Inflammatory macrophage treated with lipopolysaccharide for 1 hour (primary cell): ENCODE measurements around the gene C2orf80.
"Not testable (repeated sequence)": the region's sequence is repeated elsewhere in the genome, so short reads cannot be mapped to it uniquely, and the experiment has no call there.

Source experiments
- DNase-seq, 2 donors: peaks; one replicate each; pipeline ENCODE4 v3.0.0-alpha.2; 2020 to 2022

Gene C2orf80

GRCh38 chr2:208130712-208131110, 59.1 kb downstream of the C2orf80 start:
- no peak for DNase-seq

DNA sequence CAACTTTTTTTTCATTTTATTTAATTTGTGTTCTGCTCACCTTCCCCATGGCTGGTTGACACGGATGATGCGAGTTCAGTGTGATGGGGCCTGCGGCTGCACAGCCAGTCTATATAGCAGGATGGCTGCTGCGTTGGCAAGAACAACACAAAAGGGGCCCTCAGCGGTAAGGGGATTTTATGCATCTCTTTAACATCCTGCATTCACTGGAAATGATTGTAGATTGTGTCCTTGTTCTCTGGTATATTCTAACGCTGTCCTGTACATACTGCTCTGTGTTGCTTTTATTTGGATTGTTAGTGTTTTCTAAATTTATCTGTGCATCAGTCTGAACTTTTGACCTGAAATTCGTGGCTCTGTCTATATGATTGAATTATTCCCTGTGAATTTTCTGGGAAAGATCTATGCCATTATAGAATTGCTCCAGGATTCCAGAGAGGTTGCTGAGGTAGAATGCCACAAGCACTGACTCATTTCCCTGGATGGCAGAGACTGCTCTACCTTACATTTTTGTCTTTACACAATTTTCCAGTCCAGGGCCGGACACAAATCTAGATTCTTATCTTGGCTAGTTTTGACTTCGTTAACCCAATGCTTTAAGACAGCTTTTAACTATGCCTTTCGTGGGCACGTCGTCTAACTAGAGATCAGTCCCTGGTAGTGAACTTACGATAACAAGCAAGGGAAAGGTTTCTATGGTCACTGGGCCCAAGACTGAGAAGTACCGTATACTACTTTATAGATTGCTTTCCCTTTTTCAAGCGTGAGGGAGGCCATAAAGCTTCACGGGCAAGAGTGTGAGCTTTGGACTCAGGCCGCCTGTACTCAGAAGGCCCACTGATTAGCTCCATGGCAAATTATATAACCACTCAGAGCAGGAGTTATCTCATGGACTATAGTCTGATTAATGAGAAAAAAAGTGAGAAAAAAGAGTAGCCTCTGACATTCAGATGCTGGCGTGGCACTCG, 59.8 kb downstream of the C2orf80 start, which contains the start of gene CRYGC:
Gene CRYGC, minus strand, starts transcription at position 85 of the 968 bp plus-strand sequence. Its CDS starts 36 bp downstream, at position 49.
- DNase-seq = no peak

- no peak for DNase-seq
Observed at GRCh38 chr2:208128136-208128535, 61.7 kb downstream of the C2orf80 start.

DNA sequence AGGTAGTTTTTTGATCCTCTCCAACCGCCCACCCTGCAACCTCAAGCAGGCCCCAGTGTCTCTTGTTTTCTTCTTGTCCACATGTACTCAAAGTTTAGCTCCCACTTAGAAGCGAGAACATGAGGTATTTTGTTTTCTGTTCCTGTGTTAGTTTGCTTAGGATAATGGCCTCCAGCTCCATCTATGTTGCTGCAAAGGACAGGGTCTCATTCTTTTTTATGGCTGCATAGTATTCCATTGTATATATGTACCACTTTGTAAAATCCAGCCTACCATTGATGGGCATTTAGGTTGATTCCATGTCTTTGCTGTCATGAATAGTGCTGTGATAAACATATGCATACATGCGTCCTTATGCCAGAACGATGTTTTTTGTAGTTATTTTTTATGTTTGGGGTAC, 62.7 kb downstream of the C2orf80 start:
- DNase-seq = no peak

DNA sequence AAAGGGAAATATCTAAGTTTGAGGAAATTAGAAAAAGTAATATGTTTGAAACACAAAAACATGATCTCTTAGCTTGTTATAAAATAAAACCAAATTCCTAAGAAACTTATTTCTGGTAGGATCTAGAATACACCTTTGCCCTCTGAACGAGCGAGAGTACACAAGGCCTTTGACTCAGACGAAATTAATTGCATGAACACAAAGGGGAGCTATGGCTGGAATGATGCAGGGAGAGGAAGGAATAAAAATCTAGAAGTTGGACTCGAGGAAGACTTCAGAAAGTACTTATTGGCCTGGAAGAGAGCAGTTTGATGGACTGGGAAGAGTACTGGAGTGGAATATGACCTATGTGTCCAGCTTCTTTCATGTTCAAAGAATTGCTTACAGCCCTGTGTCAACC, 64.6 kb downstream of the C2orf80 start:
- no peak for DNase-seq

GRCh38 chr2:208124013-208124715, 65.7 kb downstream of the C2orf80 start, which contains the start of gene CRYGD:
TSS of gene CRYGD (minus strand) at chr2:208124524. CDS start at chr2:208124473, 51 bp downstream.
- DNase-seq = not testable (repeated sequence)

DNA sequence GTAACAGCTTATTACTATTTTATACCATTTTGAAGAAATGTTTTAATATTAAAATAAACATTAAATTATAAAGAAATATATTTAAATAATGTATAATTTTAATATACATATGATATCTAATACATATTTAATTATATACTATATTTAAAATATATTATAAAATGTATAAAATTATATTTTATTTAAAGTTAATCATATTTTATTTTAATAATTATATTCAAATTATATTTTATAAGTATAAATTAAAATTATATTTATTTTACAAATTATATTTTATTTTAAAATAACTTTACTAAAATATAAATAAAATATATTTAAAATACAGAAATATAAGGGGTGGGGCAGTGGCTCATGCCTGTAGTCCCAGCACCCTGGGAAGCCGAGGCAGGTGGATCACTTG, 67.6 kb downstream of the C2orf80 start:
- no peak for DNase-seq

DNA sequence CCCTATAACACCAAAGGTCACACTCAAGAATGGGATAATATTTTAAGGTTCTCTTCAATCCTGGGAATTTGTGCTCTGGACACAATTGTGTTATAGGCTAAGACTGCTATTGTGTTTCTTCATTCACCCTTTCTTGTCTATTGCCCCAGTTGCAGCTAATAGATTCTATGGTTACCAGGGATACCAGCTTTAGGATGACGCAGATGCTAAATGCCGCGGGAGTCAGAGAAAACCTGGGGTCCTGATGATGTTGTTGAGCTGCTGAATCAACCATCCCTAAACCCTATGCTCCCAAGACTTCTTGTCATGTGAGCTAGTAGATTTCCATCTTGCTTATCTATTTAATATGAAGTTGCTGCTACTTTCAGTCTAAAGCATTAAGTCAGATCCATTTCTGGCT, 70.9 kb downstream of the C2orf80 start:
- DNase-seq = no peak

DNA sequence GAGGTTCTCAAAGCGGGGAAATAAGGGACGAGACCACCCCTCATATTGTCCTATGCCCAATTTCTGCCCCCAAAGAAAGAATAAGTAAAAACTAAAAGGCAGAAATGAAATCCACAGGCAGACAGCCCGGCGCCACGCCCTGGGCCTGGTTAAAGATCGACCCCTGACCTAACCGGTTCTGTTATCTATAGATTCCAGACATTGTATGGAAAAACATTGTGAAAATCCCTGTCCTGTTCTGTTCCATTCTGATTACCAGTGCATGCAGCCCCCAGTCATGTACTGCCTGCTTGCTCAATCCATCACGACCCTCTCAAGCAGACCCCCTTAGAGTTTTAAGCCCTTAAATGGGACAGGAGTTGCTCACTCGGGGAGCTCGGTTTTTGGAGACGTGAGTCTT, 72.4 kb downstream of the C2orf80 start:
- not testable (repeated sequence) for DNase-seq
